ENCODE measurements around the gene LAMA4.

LAMA4 gene

GRCh38 chr6:112181130-112181529 lies 73.2 kb downstream of the LAMA4 start:
- Histone ChIP-seq H4K91ac (ENCODE audit: low read depth, low read length) (no peak overlapping the region), H3K4me2 (ENCODE audit: low read length) (no peak overlapping the region), H3K79me1 (ENCODE audit: low read length) (no peaks in the 10 kb centered on the region), H2BK12ac (ENCODE audit: low read length) (no peak overlapping the region), H3K14ac (ENCODE audit: low read length) (no peak overlapping the region), H4K12ac (ENCODE audit: low read depth, low read length) (no peak overlapping the region), H2BK120ac (ENCODE audit: insufficient read depth, low read length, poor library complexity) (no peak overlapping the region), H3K36me3 (ENCODE audit: control insufficient read depth in 1 of 2, insufficient read depth in 2 of 2, low read length in 2 of 2) (no peaks in the 10 kb centered on the region), H2AK5ac (ENCODE audit: low read length) (no peak overlapping the region), H3K27ac (ENCODE audit: low read depth, low read length) (no peak overlapping the region), H2BK5ac (ENCODE audit: low read depth, low read length, poor library complexity) (no peak overlapping the region), H3K4ac (ENCODE audit: low read depth, low read length) (no peak overlapping the region), H3K4me1 (ENCODE audit: control insufficient read depth in 1 of 2, insufficient read depth in 2 of 2, low read length in 2 of 2) (no peaks in the 10 kb centered on the region), H3K4me3 (ENCODE audit: low read depth, low read length) (no peak overlapping the region), H3K27me3 (ENCODE audit: insufficient read depth, low read length) (no peaks in the 10 kb centered on the region), H3K9me3 (ENCODE audit: insufficient read depth, low read depth, low read length) (no peaks in the 10 kb centered on the region), H3K23ac (ENCODE audit: low read length) (no peak overlapping the region), H3K9ac (ENCODE audit: low read length) (no peak overlapping the region), H3K18ac (ENCODE audit: low read length) (no peak overlapping the region), H4K8ac (ENCODE audit: low read depth, low read length) (no peak overlapping the region), H3K79me2 (ENCODE audit: control insufficient read depth, insufficient read depth, low read length, poor library complexity) (no peaks in the 10 kb centered on the region), H2AFZ (ENCODE audit: insufficient read depth, low read length, poor library complexity) (no peak overlapping the region)
- no peak for DNase-seq
- no CpG with 5 or more reads among the region's 5 CpGs for WGBS (ENCODE audit: extremely low coverage, insufficient coverage, insufficient read length)

GRCh38 chr6:112180095-112180820 lies 74.1 kb downstream of the LAMA4 start:
- Histone ChIP-seq H3K23ac (ENCODE audit: low read length) (no peak overlapping the region), H2AFZ (ENCODE audit: insufficient read depth, low read length, poor library complexity) (no peak overlapping the region), H3K4me3 (ENCODE audit: low read depth, low read length) (no peak overlapping the region), H3K4ac (ENCODE audit: low read depth, low read length) (no peak overlapping the region), H4K12ac (ENCODE audit: low read depth, low read length) (no peak overlapping the region), H3K9ac (ENCODE audit: low read length) (no peak overlapping the region), H3K18ac (ENCODE audit: low read length) (no peak overlapping the region), H3K14ac (ENCODE audit: low read length) (no peak overlapping the region), H2AK5ac (ENCODE audit: low read length) (no peak overlapping the region), H4K8ac (ENCODE audit: low read depth, low read length) (no peak overlapping the region), H3K4me2 (ENCODE audit: low read length) (no peak overlapping the region), H3K36me3 (ENCODE audit: control insufficient read depth in 1 of 2, insufficient read depth in 2 of 2, low read length in 2 of 2) (no peaks in the 10 kb centered on the region), H3K79me1 (ENCODE audit: low read length) (no peaks in the 10 kb centered on the region), H2BK12ac (ENCODE audit: low read length) (no peak overlapping the region), H2BK120ac (ENCODE audit: insufficient read depth, low read length, poor library complexity) (no peak overlapping the region), H3K27me3 (ENCODE audit: insufficient read depth, low read length) (no peaks in the 10 kb centered on the region), H3K27ac (ENCODE audit: low read depth, low read length) (no peak overlapping the region), H4K91ac (ENCODE audit: low read depth, low read length) (no peak overlapping the region), H3K4me1 (ENCODE audit: control insufficient read depth in 1 of 2, insufficient read depth in 2 of 2, low read length in 2 of 2) (no peaks in the 10 kb centered on the region), H2BK5ac (ENCODE audit: low read depth, low read length, poor library complexity) (no peak overlapping the region), H3K9me3 (ENCODE audit: insufficient read depth, low read depth, low read length) (no peaks in the 10 kb centered on the region), H3K79me2 (ENCODE audit: control insufficient read depth, insufficient read depth, low read length, poor library complexity) (no peaks in the 10 kb centered on the region)
- no CpG with 5 or more reads among the region's 6 CpGs for WGBS (ENCODE audit: extremely low coverage, insufficient coverage, insufficient read length)
- DNase-seq = peak; percentile 61 to 92

- H3K18ac ChIP-seq (ENCODE audit: low read length) = no peak overlapping the region
- H4K91ac ChIP-seq (ENCODE audit: low read depth, low read length) = no peak overlapping the region
- WGBS (ENCODE audit: extremely low coverage, insufficient coverage, insufficient read length) = no CpG with 5 or more reads among the region's 3 CpGs
- H3K4me3 ChIP-seq (ENCODE audit: low read depth, low read length) = no peak overlapping the region
- H3K79me2 ChIP-seq (ENCODE audit: control insufficient read depth, insufficient read depth, low read length, poor library complexity) = no peaks in the 10 kb centered on the region
- H4K12ac ChIP-seq (ENCODE audit: low read depth, low read length) = no peak overlapping the region
- no peaks in the 10 kb centered on the region for H3K36me3 ChIP-seq (ENCODE audit: control insufficient read depth in 1 of 2, insufficient read depth in 2 of 2, low read length in 2 of 2)
- H2AFZ ChIP-seq (ENCODE audit: insufficient read depth, low read length, poor library complexity) = no peak overlapping the region
- no peaks in the 10 kb centered on the region for H3K4me1 ChIP-seq (ENCODE audit: control insufficient read depth in 1 of 2, insufficient read depth in 2 of 2, low read length in 2 of 2)
- H2BK120ac ChIP-seq (ENCODE audit: insufficient read depth, low read length, poor library complexity) = no peak overlapping the region
- no peaks in the 10 kb centered on the region for H3K9me3 ChIP-seq (ENCODE audit: insufficient read depth, low read depth, low read length)
- no peak overlapping the region for H2BK5ac ChIP-seq (ENCODE audit: low read depth, low read length, poor library complexity)
- H4K8ac ChIP-seq (ENCODE audit: low read depth, low read length) = no peak overlapping the region
- no peaks in the 10 kb centered on the region for H3K27me3 ChIP-seq (ENCODE audit: insufficient read depth, low read length)
- DNase-seq = no peak
- H3K23ac ChIP-seq (ENCODE audit: low read length) = no peak overlapping the region
- H3K4ac ChIP-seq (ENCODE audit: low read depth, low read length) = no peak overlapping the region
- no peak overlapping the region for H2BK12ac ChIP-seq (ENCODE audit: low read length)
- H3K27ac ChIP-seq (ENCODE audit: low read depth, low read length) = no peak overlapping the region
- H3K4me2 ChIP-seq (ENCODE audit: low read length) = no peak overlapping the region
- H3K9ac ChIP-seq (ENCODE audit: low read length) = no peak overlapping the region
- no peak overlapping the region for H2AK5ac ChIP-seq (ENCODE audit: low read length)
- no peak overlapping the region for H3K14ac ChIP-seq (ENCODE audit: low read length)
- no peaks in the 10 kb centered on the region for H3K79me1 ChIP-seq (ENCODE audit: low read length)
Measured at GRCh38 chr6:112179631-112180030, 74.7 kb downstream of the LAMA4 start.

GRCh38 chr6:112178846-112179245 lies 75.5 kb downstream of the LAMA4 start:
- no peak overlapping the region for H3K27ac ChIP-seq (ENCODE audit: low read depth, low read length)
- H3K4me3 ChIP-seq (ENCODE audit: low read depth, low read length) = no peak overlapping the region
- no peak overlapping the region for H3K9ac ChIP-seq (ENCODE audit: low read length)
- H2BK120ac ChIP-seq (ENCODE audit: insufficient read depth, low read length, poor library complexity) = no peak overlapping the region
- H4K91ac ChIP-seq (ENCODE audit: low read depth, low read length) = no peak overlapping the region
- no peak overlapping the region for H2BK12ac ChIP-seq (ENCODE audit: low read length)
- no peak overlapping the region for H2AK5ac ChIP-seq (ENCODE audit: low read length)
- no peak overlapping the region for H3K4me2 ChIP-seq (ENCODE audit: low read length)
- H2BK5ac ChIP-seq (ENCODE audit: low read depth, low read length, poor library complexity) = no peak overlapping the region
- H4K12ac ChIP-seq (ENCODE audit: low read depth, low read length) = no peak overlapping the region
- no peak overlapping the region for H3K23ac ChIP-seq (ENCODE audit: low read length)
- H3K14ac ChIP-seq (ENCODE audit: low read length) = no peak overlapping the region
- DNase-seq = no peak
- H3K4ac ChIP-seq (ENCODE audit: low read depth, low read length) = no peak overlapping the region
- no peaks in the 10 kb centered on the region for H3K4me1 ChIP-seq (ENCODE audit: control insufficient read depth in 1 of 2, insufficient read depth in 2 of 2, low read length in 2 of 2)
- H3K18ac ChIP-seq (ENCODE audit: low read length) = no peak overlapping the region
- no peaks in the 10 kb centered on the region for H3K27me3 ChIP-seq (ENCODE audit: insufficient read depth, low read length)
- no peaks in the 10 kb centered on the region for H3K79me1 ChIP-seq (ENCODE audit: low read length)
- no peaks in the 10 kb centered on the region for H3K9me3 ChIP-seq (ENCODE audit: insufficient read depth, low read depth, low read length)
- no peak overlapping the region for H2AFZ ChIP-seq (ENCODE audit: insufficient read depth, low read length, poor library complexity)
- no peaks in the 10 kb centered on the region for H3K79me2 ChIP-seq (ENCODE audit: control insufficient read depth, insufficient read depth, low read length, poor library complexity)
- no CpG with 5 or more reads among the region's 2 CpGs for WGBS (ENCODE audit: extremely low coverage, insufficient coverage, insufficient read length)
- H3K36me3 ChIP-seq (ENCODE audit: control insufficient read depth in 1 of 2, insufficient read depth in 2 of 2, low read length in 2 of 2) = no peaks in the 10 kb centered on the region
- H4K8ac ChIP-seq (ENCODE audit: low read depth, low read length) = no peak overlapping the region
